Astrocyte (in vitro differentiated cells and primary cell): Measurements from ENCODE around the gene MRPL43. TPM values are rescaled to one million over a fixed set of nuclear protein-coding genes. Genes with fewer than 3 reads are reported as not detected.

Source experiments
- DNase-seq: peaks from one replicate; pipeline ENCODE4 v3.0.0-alpha.2; 2010; ENCODE audit warnings: low read depth
- FAIRE-seq: peaks from 2 replicates; lab custom pipeline; 2011; peaks lifted over from hg19 to GRCh38; lab: Jason Lieb, UNC
- H2AFZ ChIP-seq: 2 replicates; pipeline ENCODE4 v1.6.0; 2012; ENCODE audit warnings: low read depth, low read length, inconsistent platforms
- H3K27ac ChIP-seq: 2 replicates; pipeline ENCODE4 v1.5.1; 2011; ENCODE audit warnings: low read depth, low read length, inconsistent platforms
- H3K27me3 ChIP-seq: 2 replicates; pipeline ENCODE4 v1.6.0; 2011; ENCODE audit warnings: low read length, inconsistent platforms; ENCODE audit not compliant: insufficient read depth
- H3K36me3 ChIP-seq: 2 replicates; pipeline ENCODE4 v1.5.1; 2011; ENCODE audit warnings: low read length, inconsistent platforms; ENCODE audit not compliant: insufficient read depth
- H3K4me1 ChIP-seq: 2 replicates; pipeline ENCODE4 v1.5.1; 2011; ENCODE audit warnings: low read length, inconsistent platforms; ENCODE audit not compliant: insufficient read depth
- H3K4me2 ChIP-seq: 2 replicates; pipeline ENCODE4 v1.6.0; 2012; ENCODE audit warnings: low read length, inconsistent platforms
- H3K4me3 ChIP-seq: 2 replicates; pipeline ENCODE4 v1.5.1; 2011; ENCODE audit warnings: low read depth, mild to moderate bottlenecking, low read length, inconsistent platforms; ENCODE audit not compliant: insufficient read depth
- H3K79me2 ChIP-seq: 2 replicates; pipeline ENCODE4 v1.6.0; 2012; ENCODE audit warnings: mild to moderate bottlenecking, low read length, inconsistent platforms; ENCODE audit not compliant: insufficient read depth
- H3K9ac ChIP-seq: 2 replicates; pipeline ENCODE4 v1.6.0; 2012; ENCODE audit warnings: mild to moderate bottlenecking, low read length, inconsistent platforms
- H3K9me3 ChIP-seq: 2 replicates; pipeline ENCODE4 v1.5.1; 2012; ENCODE audit warnings: low read depth, mild to moderate bottlenecking, low read length, inconsistent platforms; ENCODE audit not compliant: insufficient read depth
- H4K20me1 ChIP-seq: 2 replicates; pipeline ENCODE4 v1.6.0; 2012; ENCODE audit warnings: low read length, inconsistent platforms; ENCODE audit not compliant: insufficient read depth
- H3K27ac Mint-ChIP-seq: one replicate; pipeline ENCODE4 v1.8.0; 2021; ENCODE audit warnings: mild to moderate bottlenecking, mixed read lengths; ENCODE audit not compliant: unreplicated experiment
- H3K27me3 Mint-ChIP-seq: one replicate; pipeline ENCODE4 v1.8.0; 2021; ENCODE audit warnings: low read depth, mixed read lengths; ENCODE audit not compliant: unreplicated experiment
- H3K36me3 Mint-ChIP-seq: one replicate; pipeline ENCODE4 v1.8.0; 2021; ENCODE audit warnings: low read depth, mixed read lengths; ENCODE audit not compliant: unreplicated experiment
- H3K4me1 Mint-ChIP-seq: one replicate; pipeline ENCODE4 v1.8.0; 2021; ENCODE audit warnings: low read depth, mixed read lengths; ENCODE audit not compliant: unreplicated experiment
- H3K4me3 Mint-ChIP-seq: one replicate; pipeline ENCODE4 v1.8.0; 2021; ENCODE audit warnings: mild to moderate bottlenecking, moderate library complexity, mixed read lengths; ENCODE audit not compliant: unreplicated experiment
- H3K9me3 Mint-ChIP-seq: one replicate; pipeline ENCODE4 v1.8.0; 2021; ENCODE audit warnings: mild to moderate bottlenecking, mixed read lengths; ENCODE audit not compliant: unreplicated experiment
- CTCF ChIP-seq: IDR thresholded peaks from 2 replicates; pipeline ENCODE4 v1.5.1; 2011; ENCODE audit warnings: low read depth, mild to moderate bottlenecking, inconsistent platforms, low read length, moderate library complexity; ENCODE audit not compliant: insufficient read depth
- EZH2 ChIP-seq: IDR thresholded peaks from 2 replicates; pipeline ENCODE4 v1.6.1; 2012; ENCODE audit warnings: mild to moderate bottlenecking, low read length, inconsistent platforms; ENCODE audit not compliant: insufficient read depth
- total RNA-seq: library from RNA; stranded (reverse); gene quantifications from 2 replicates; pipeline ENCODE4 v1.2.1, GENCODE V29; 2021

Gene MRPL43
- total RNA-seq, 1 donor from 2014 or later, result 61.3 TPM

GRCh38 chr10:101022967-101023705 is 35.8 kb upstream of the MRPL43 start:
- FAIRE-seq (no peak), DNase-seq (no peak)
- peaks cover 21% of the 10 kb centered on the region for H3K27me3 Mint-ChIP-seq
- H3K4me1 ChIP-seq, result peaks cover 8% of the 10 kb centered on the region
- H3K9me3 ChIP-seq, result no peaks in the 10 kb centered on the region
- H3K9me3 Mint-ChIP-seq, result no peaks in the 10 kb centered on the region
- H3K9ac ChIP-seq, result no peak overlapping the region
- H3K27ac ChIP-seq, result no peak overlapping the region
- TF ChIP-seq CTCF, result no peak
- TF ChIP-seq EZH2, result no peak
- H2AFZ ChIP-seq, result no peak overlapping the region
- H3K36me3 Mint-ChIP-seq, result peaks cover 2% of the 10 kb centered on the region
- no peaks in the 10 kb centered on the region for H3K79me2 ChIP-seq
- H3K4me2 ChIP-seq, result no peak overlapping the region
- no peak overlapping the region for H3K27ac Mint-ChIP-seq
- H3K27me3 ChIP-seq, result no peaks in the 10 kb centered on the region
- peaks cover 7% of the 10 kb centered on the region for H3K4me1 Mint-ChIP-seq
- no peaks in the 10 kb centered on the region for H3K36me3 ChIP-seq
- H4K20me1 ChIP-seq, result no peaks in the 10 kb centered on the region
- no peak overlapping the region for H3K4me3 Mint-ChIP-seq
- no peak overlapping the region for H3K4me3 ChIP-seq

- H3K27me3 ChIP-seq, result no peaks in the 10 kb centered on the region
- Mint-ChIP-seq H3K4me3 (no peak overlapping the region), H3K4me1 (peaks cover 5% of the 10 kb centered on the region), H3K27ac (no peak overlapping the region), H3K9me3 (no peaks in the 10 kb centered on the region), H3K36me3 (peaks cover 2% of the 10 kb centered on the region), H3K27me3 (peaks cover 24% of the 10 kb centered on the region)
- TF ChIP-seq CTCF, result no peak
- no peak for TF ChIP-seq EZH2
- H3K79me2 ChIP-seq, result no peaks in the 10 kb centered on the region
- peaks cover 11% of the 10 kb centered on the region for H3K4me1 ChIP-seq
- H3K4me2 ChIP-seq, result no peak overlapping the region
- H3K36me3 ChIP-seq, result no peaks in the 10 kb centered on the region
- H3K9me3 ChIP-seq, result no peaks in the 10 kb centered on the region
- H3K4me3 ChIP-seq, result no peak overlapping the region
- H2AFZ ChIP-seq, result no peak overlapping the region
- FAIRE-seq, result no peak
- no peaks in the 10 kb centered on the region for H4K20me1 ChIP-seq
- no peak for DNase-seq
- H3K27ac ChIP-seq, result no peak overlapping the region
- H3K9ac ChIP-seq, result no peak overlapping the region
Measured at GRCh38 chr10:101021692-101022251, 34.5 kb upstream of the MRPL43 start.

- no peaks in the 10 kb centered on the region for H3K9me3 Mint-ChIP-seq
- Histone ChIP-seq H3K9me3 (no peaks in the 10 kb centered on the region), H3K79me2 (no peaks in the 10 kb centered on the region), H3K4me2 (no peak overlapping the region), H3K4me3 (no peak overlapping the region), H3K9ac (no peak overlapping the region), H3K36me3 (no peaks in the 10 kb centered on the region), H3K27ac (no peak overlapping the region), H3K4me1 (peaks cover 11% of the 10 kb centered on the region), H3K27me3 (no peaks in the 10 kb centered on the region), H4K20me1 (no peaks in the 10 kb centered on the region), H2AFZ (no peak overlapping the region)
- H3K4me3 Mint-ChIP-seq, result no peak overlapping the region
- FAIRE-seq, result no peak
- DNase-seq, result no peak
- peaks cover 29% of the 10 kb centered on the region for H3K27me3 Mint-ChIP-seq
- H3K4me1 Mint-ChIP-seq, result peaks cover 5% of the 10 kb centered on the region
- no peak overlapping the region for H3K27ac Mint-ChIP-seq
- TF ChIP-seq EZH2 (no peak), CTCF (no peak)
- peaks cover 2% of the 10 kb centered on the region for H3K36me3 Mint-ChIP-seq
Measured at GRCh38 chr10:101021239-101021638, 33.9 kb upstream of the MRPL43 start.
